HG02678 (cell line): ENCODE results near the gene ANKRD44.

ENCODE experiments used
- ATAC-seq: cut with Tn5 transposase; IDR thresholded peaks from one replicate; pipeline ENCODE4 v1.9.1; 2021; ENCODE audit warnings: mild to moderate bottlenecking, moderate library complexity; ENCODE audit not compliant: unreplicated experiment

Gene ANKRD44

GRCh38 chr2:196939371-196939770 lies 371.2 kb downstream of the ANKRD44 start:
- no peak for ATAC-seq
